NK-92 (cell line): Measurements from ENCODE around the gene ZYG11A.

ENCODE experiments used
- DNase-seq: peaks from one replicate; lab custom pipeline; 2025; ENCODE audit not compliant: unreplicated experiment; lab: John Stamatoyannopoulos, UW

ZYG11A gene

DNA sequence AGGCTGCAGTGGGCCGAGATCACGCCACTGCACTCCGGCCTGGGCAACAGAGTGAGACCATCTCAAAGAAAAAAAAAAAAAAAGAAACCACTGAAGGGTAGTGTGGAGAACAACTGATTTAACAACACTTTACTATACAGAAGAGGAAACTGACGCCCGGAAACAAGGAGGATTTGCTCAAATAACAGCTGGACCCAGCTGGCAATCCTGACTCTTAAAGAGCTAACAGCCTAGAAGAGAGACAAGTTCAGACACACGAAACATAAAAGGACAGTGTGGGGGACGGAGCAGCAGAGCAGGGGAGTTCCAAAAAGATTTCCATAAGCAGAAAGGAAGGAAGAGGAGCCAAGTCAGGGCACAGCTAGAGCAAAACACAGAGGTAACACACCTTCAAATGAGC, 74.6 kb downstream of the ZYG11A start:
- no peak for DNase-seq

DNA sequence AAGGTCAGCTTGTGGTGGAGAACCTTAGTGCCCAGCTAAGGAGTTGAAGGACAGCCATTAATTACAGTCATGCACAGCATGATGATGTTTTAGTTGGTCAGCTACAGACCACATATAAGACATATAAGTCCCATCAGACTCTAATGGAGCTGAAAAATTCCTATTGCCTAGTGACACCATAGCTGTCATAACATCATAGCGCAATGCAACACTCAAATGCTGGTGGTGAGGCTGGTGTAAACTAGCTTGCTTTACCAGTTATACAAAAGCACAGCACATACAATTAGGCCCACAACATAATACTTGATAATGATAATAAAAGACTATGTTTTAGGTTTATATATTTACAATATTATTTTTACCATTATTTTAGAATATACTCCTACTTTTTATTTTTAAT, 75.0 kb downstream of the ZYG11A start:
- no peak for DNase-seq

- DNase-seq: no peak
These were observed 75.6 kb downstream of the ZYG11A start for GRCh38 chr1:52918201-52918600.

DNA sequence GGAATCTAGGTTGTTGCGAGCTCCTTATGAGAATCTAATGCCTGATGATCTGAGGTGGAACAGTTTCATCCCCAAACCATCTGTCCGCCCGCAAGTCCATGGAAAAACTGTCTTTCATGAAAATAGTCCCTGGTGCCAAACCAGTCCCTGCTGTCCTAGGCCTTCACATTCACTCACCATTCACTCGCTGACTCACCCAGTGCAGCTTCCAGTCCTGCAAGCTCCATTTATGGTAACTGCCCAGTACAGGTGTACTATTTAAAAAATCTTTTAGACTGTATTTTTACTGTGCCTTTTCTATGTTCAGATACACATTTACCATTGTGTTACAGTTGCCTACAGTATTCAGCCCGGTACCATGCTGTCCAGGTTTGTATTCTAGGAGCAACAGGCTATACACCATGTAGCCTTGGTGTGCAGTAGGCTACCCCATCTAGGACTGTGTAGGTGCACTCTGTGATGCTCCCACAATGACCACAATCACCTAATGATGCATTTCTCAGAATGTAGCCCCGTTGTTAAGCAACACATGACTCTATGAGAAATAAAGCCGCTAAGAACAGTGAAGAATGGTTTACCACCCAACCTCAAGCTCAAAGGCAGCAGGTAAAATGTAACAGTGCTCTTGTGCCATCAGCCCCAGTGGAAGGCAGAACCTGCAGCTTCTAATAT, 76.6 kb downstream of the ZYG11A start:
- DNase-seq: no peak

DNA sequence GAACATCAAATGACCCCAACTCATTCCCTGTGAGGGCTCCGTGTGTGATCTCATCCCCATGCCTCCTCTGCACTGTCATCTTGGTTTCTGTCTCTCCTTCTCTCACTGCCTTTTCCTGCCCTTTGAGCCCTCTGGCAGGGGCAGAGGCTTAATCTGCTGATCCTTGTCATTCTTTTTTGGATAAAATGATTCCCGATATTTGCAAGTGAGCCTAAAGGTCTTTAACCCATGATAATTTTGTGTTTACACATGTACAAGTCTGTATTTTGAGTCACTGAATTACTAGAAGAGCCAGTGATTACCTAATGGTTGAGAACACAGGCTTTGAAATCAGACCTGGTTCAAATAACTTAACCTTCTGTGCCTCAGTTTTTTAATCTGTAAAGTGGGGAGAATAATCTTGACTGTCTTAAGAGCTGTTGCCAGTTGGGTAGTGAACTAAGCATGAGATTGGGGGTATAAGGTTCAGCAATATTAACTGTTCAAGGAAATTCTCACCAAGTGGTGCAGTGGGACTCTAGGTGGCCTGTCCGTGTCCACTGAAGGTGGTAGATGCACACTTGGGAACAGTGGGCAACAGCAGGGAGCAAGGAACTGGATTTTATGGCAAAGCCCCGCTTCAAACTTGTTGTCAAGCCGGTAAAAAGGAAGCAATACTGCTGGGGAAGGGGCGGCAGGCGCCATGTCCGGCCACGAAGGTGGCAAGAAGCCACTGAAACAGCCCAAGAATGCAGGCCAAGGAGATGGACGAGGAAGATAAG, 77.3 kb downstream of the ZYG11A start:
- no peak for DNase-seq

GRCh38 chr1:52920791-52921291, 78.3 kb downstream of the ZYG11A start:
- DNase-seq: no peak

DNA sequence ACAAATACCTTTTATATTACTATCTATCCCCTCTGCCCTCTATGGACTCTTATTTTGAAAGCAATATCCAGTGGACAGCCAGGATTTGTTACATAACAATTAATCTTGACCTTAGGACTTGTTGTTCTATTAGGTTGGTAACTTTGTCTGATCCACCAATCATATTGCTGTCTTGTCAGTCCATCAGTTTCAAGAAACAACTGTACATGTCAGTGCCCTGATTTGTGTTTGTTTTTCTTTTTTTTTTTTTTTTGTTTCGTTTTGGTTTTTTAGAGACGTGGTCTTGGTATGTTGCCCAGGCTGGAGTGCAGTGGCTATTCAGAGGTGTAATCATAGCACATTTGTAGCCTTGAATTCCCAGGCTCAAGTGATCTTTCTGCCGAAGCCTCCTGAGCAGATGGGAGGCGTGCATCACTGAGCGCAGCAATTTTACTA, 83.0 kb downstream of the ZYG11A start:
- DNase-seq: no peak

GRCh38 chr1:52926864-52927211, 84.3 kb downstream of the ZYG11A start:
- no peak for DNase-seq

DNA sequence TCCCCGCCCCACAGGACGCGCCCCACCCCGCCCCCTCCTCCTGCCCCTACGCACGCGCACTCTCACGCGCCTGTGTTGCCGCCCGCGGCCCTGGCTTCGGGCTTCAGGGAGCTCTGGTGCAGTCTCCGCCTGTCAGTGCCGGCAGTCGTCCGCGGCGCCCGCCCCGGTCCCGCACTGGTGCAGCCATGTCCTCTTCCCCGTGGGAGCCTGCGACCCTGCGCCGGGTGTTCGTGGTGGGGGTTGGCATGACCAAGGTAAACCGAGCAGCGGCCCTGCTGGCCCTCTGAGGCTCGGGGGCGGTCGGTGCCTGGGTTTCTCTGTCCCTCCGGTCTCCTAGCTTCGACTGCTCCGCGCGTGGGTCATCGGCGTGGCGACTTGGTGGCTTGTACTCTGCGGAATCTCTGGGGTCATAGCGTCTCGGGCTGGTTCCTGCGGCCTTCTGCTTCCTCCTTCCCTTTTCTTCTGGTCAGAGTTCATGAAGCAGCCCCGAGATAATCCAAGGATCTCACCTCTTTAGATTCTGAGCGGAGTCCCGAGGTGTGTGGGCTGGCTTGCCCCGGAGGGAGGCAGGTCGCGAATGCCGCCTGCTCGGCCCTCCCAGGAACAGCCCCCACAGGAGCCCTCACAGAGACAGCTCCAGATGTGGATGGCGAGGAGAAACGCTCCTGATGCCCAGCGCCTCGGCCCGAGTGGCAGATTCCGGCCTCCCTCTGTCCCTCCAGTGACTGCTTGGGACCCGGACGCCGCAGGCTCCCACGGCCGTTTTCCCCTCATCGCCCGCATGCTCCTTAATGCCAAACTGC, 84.9 kb downstream of the ZYG11A start, which contains the start of gene SCP2:
Gene SCP2 (plus strand): TSS at position 65 of the 803 bp plus-strand sequence. CDS start 121 bp downstream, at position 186.
- DNase-seq: no peak

DNA sequence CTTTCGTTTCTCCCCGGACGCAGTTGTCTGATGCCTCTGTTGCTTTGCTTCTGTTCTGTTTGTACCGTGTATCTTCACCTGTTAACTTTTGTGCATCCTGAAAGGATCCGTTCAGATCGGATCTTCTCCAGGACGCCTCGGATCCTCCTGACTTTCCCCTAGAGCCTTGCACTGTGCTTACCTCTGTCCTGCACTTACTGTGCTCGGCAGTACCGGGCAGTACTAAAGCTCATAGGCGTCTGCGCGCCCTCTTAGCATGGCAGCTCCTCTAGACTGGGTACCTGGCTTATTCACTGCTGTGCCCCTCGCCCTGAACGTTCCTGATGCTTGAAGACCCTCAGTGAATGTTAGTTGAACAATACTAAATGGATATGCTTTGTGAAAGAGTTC, 85.5 kb downstream of the ZYG11A start:
- DNase-seq: no peak

GRCh38 chr1:52929019-52929418, 86.5 kb downstream of the ZYG11A start:
- DNase-seq: no peak

DNA sequence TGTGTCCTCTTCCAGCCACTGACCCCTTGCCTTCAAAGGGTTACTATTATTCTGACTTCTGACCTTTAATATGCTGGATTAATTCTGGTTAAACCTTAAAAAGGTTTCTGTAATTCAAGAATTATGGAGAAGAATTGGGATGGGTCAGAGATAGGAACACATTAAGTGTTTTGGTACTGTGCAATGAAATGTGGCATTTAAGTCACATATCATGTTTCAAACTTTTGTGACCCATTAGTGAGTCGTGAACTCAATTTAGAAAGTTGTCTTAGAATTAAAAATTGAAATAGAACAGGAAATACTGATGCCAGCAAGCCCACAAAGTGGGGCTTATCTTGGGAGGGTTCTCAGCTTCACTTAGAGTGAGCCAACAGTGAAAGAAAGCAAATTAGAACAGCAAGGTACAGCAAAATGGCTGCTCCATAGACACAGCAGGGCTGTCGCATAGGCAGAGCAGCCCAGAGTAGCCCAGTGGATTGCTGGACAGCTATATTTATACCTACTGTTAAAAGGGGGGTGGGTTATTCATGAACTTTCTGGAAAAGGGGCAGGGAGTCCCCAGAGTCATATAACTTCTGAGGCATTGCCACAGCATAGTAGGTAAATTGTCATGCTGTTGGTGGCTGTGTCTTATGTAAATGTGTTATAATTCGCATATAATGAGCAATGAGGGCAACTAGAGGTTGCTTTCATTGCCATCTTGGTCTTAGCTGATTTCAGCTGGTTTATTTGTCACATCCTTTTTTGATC, 95.0 kb downstream of the ZYG11A start:
- DNase-seq: no peak

- no peak for DNase-seq
These were observed 95.6 kb downstream of the ZYG11A start for GRCh38 chr1:52938183-52938451.

DNA sequence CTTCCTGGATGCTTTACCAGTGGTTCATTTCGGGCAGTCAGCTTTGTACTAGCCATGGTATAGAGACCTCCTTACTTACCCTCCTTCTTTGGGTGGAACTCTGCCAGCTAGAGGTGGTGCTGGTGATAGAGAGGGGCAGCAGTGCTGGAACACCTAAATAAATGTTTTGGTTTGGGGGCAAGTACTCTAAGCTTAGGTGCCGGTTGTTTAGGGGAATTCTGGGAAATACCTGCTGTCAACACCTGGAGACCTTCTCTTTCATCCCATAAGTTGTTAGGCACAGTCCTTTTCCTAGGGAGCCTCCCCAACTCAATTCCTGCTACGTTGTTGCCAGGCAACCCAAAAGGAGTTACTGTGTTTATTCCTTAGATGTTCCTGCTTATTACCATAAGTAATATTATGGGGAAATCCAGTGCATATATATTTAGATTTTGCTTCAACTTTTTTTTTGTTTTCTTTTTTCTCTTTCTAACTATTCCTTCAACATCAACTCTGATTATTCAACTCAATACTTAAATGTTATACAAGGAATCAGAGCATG, 101.4 kb downstream of the ZYG11A start:
- DNase-seq: no peak

DNA sequence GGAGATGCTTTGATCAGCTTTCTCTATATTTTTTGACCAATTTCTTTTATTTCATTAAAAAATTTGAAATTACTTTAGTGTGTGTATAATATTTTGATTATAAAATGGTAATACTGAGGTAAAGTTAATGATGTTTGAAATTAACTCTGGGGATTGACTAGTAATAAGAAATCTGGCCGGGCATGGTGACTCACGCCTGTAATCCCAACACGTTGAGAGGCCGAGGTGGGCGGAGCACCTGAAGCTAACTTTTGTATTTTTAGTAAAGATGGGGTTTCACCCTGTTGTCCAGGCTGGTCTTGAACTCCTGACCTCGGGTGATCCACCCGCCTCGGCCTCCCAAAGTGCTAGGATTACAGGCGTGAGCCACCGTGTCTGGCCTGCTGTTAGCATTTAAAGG, 102.0 kb downstream of the ZYG11A start:
- no peak for DNase-seq
